Left forelimb (tissue), 1 donor: Measurements from ENCODE around the gene BLOC1S3.

ENCODE experiments used
- DNase-seq: peaks from one replicate; pipeline ENCODE4 v3.0.0-alpha.2; 2018; ENCODE audit warnings: low spot score

The BLOC1S3 gene

GRCh38 chr19:45186509-45187334 is 8.1 kb downstream of the BLOC1S3 start:
- no peak for DNase-seq

GRCh38 chr19:45187421-45188100 is 9.0 kb downstream of the BLOC1S3 start:
- no peak for DNase-seq

GRCh38 chr19:45189971-45190370 is 11.4 kb downstream of the BLOC1S3 start:
- no peak for DNase-seq

GRCh38 chr19:45191375-45191774 is 12.8 kb downstream of the BLOC1S3 start:
- no peak for DNase-seq

GRCh38 chr19:45195764-45196163 is 17.2 kb downstream of the BLOC1S3 start:
- no peak for DNase-seq

GRCh38 chr19:45200568-45200967 is 22.0 kb downstream of the BLOC1S3 start:
- no peak for DNase-seq

GRCh38 chr19:45202637-45203036 is 24.1 kb downstream of the BLOC1S3 start:
- no peak for DNase-seq

- DNase-seq, result no peak
These were observed 27.2 kb downstream of the BLOC1S3 start for GRCh38 chr19:45205810-45206209.

- no peak for DNase-seq
These were observed 27.7 kb downstream of the BLOC1S3 start for GRCh38 chr19:45206328-45206727.

GRCh38 chr19:45211751-45212381 is 33.3 kb downstream of the BLOC1S3 start:
- no peak for DNase-seq

- no peak for DNase-seq
These were observed 34.4 kb downstream of the BLOC1S3 start for GRCh38 chr19:45213031-45213430.

GRCh38 chr19:45215391-45216191 is 37.0 kb downstream of the BLOC1S3 start:
- no peak for DNase-seq

- DNase-seq, result no peak
These were observed 38.1 kb downstream of the BLOC1S3 start for GRCh38 chr19:45216667-45217066.

- DNase-seq, result no peak
These were observed 38.8 kb downstream of the BLOC1S3 start for GRCh38 chr19:45217193-45217956.

- DNase-seq, result no peak
These were observed 39.4 kb downstream of the BLOC1S3 start for GRCh38 chr19:45217957-45218334.

GRCh38 chr19:45218426-45218825 is 39.8 kb downstream of the BLOC1S3 start:
- no peak for DNase-seq

GRCh38 chr19:45218911-45219743 is 40.5 kb downstream of the BLOC1S3 start:
- no peak for DNase-seq

- no peak for DNase-seq
These were observed 44.1 kb downstream of the BLOC1S3 start for GRCh38 chr19:45222724-45223123.

GRCh38 chr19:45223879-45224278 is 45.3 kb downstream of the BLOC1S3 start:
- DNase-seq, result no peak

GRCh38 chr19:45224645-45225044 is 46.1 kb downstream of the BLOC1S3 start:
- DNase-seq, result no peak
